GM23338 (cell line): ENCODE results near the gene PAPPA2. TPM values are rescaled to one million over a fixed set of nuclear protein-coding genes. Genes with fewer than 3 reads are reported as not detected.

Experiments used
- ATAC-seq: fragments of 200-7000 bp; cut with Tn5 transposase; 3 replicates; pipeline ENCODE4 v1.9.1; 2020
- DNase-seq: peaks from one replicate; pipeline ENCODE4 v3.0.0-alpha.2; 2015; ENCODE audit warnings: low spot score
- H2AFZ ChIP-seq: fragments of 200-600 bp; sonication (generic); 2 replicates; pipeline ENCODE4 v1.8.0; 2016; ENCODE audit warnings: antibody characterized with exemption, mild to moderate bottlenecking, moderate library complexity
- H3F3A ChIP-seq: fragments of 200-600 bp; sonication (generic); replicated peaks from 2 replicates; pipeline ENCODE4 v1.8.0; 2017; ENCODE audit warnings: antibody characterized with exemption, mixed run types, low read depth
- H3K27ac ChIP-seq: fragments of 200-600 bp; sonication (generic); 2 replicates; pipeline ENCODE4 v1.6.1; 2016; ENCODE audit warnings: low read depth
- H3K27me3 ChIP-seq: fragments of 200-600 bp; sonication (generic); 2 replicates; pipeline ENCODE4 v1.8.0; 2016; ENCODE audit warnings: mild to moderate bottlenecking, mixed run types, moderate library complexity; ENCODE audit not compliant: insufficient read depth
- H3K36me3 ChIP-seq: fragments of 200-600 bp; sonication (generic); 2 replicates; pipeline ENCODE4 v1.8.0; 2016; ENCODE audit warnings: mild to moderate bottlenecking; ENCODE audit not compliant: insufficient read depth
- H3K4me1 ChIP-seq: fragments of 200-600 bp; sonication (generic); 2 replicates; pipeline ENCODE4 v1.8.0; 2016; ENCODE audit warnings: mild to moderate bottlenecking, moderate library complexity; ENCODE audit not compliant: insufficient read depth
- H3K4me2 ChIP-seq: fragments of 200-600 bp; sonication (generic); 2 replicates; pipeline ENCODE4 v1.7.1; 2017; ENCODE audit warnings: mixed run types
- H3K4me3 ChIP-seq: fragments of 200-600 bp; sonication (generic); 2 replicates; pipeline ENCODE4 v1.6.1; 2016; ENCODE audit warnings: mixed run types
- H3K79me2 ChIP-seq: fragments of 200-600 bp; sonication (generic); replicated peaks from 2 replicates; pipeline ENCODE4 v1.8.0; 2017; ENCODE audit warnings: mild to moderate bottlenecking; ENCODE audit not compliant: insufficient read depth
- H3K9me2 ChIP-seq: fragments of 200-600 bp; sonication (generic); 2 replicates; pipeline ENCODE4 v1.8.0; 2017; ENCODE audit not compliant: insufficient read depth
- H4K20me1 ChIP-seq: fragments of 200-600 bp; sonication (generic); replicated peaks from 2 replicates; pipeline ENCODE4 v1.8.0; 2017; ENCODE audit warnings: mild to moderate bottlenecking; ENCODE audit not compliant: insufficient read depth
- H3K27ac Mint-ChIP-seq: 2 replicates; pipeline ENCODE4 v1.8.0; 2020; ENCODE audit warnings: inconsistent platforms, mild to moderate bottlenecking, moderate library complexity, mixed read lengths
- H3K27me3 Mint-ChIP-seq: 3 replicates; pipeline ENCODE4 v1.8.0; 2022; ENCODE audit warnings: low read depth, mild to moderate bottlenecking, moderate library complexity, mixed read lengths, inconsistent platforms; ENCODE audit not compliant: insufficient read depth, poor library complexity
- H3K36me3 Mint-ChIP-seq: 3 replicates; pipeline ENCODE4 v1.8.0; 2021; ENCODE audit warnings: low read depth, mild to moderate bottlenecking, inconsistent platforms, moderate library complexity, mixed read lengths
- H3K4me1 Mint-ChIP-seq: 3 replicates; pipeline ENCODE4 v1.8.0; 2020; ENCODE audit warnings: mild to moderate bottlenecking, inconsistent platforms, mixed read lengths
- H3K4me3 Mint-ChIP-seq: 3 replicates; pipeline ENCODE4 v1.8.0; 2021; ENCODE audit warnings: moderate library complexity, mild to moderate bottlenecking, inconsistent platforms, mixed read lengths
- H3K9me3 Mint-ChIP-seq: 3 replicates; pipeline ENCODE4 v1.8.0; 2020; ENCODE audit warnings: moderate library complexity, mild to moderate bottlenecking, inconsistent platforms, mixed read lengths
- CREB1 ChIP-seq: fragments of 250-450 bp; sonication (Bioruptor Pico); IDR thresholded peaks from 2 replicates; pipeline ENCODE4 v1.5.0; 2020; ENCODE audit warnings: low read depth, mild to moderate bottlenecking, moderate library complexity
- CTCF ChIP-seq, 2 experiments: fragments of 200-600 bp in 1 of 2; sonication (generic) in 1 of 2; conservative IDR thresholded peaks; 2 replicates each; pipeline versions ENCODE4 v1.5.1 to v1.6.1; 2016 to 2017; ENCODE audit warnings: antibody characterized with exemption in 2 of 2, low read depth in 2 of 2, mild to moderate bottlenecking in 2 of 2, moderate library complexity in 1 of 2
- ETS1 ChIP-seq: IDR thresholded peaks from 2 replicates; pipeline ENCODE4 v1.6.1; 2016; ENCODE audit warnings: antibody characterized with exemption
- EZH2 ChIP-seq: fragments of 200-600 bp; sonication (generic); IDR thresholded peaks from one replicate; pipeline ENCODE4 v1.8.0; 2017; ENCODE audit warnings: antibody characterized with exemption, mild to moderate bottlenecking, low read depth; ENCODE audit not compliant: unreplicated experiment
- EZH2phosphoT487 ChIP-seq: fragments of 200-600 bp; sonication (generic); IDR thresholded peaks from one replicate; pipeline ENCODE4 v1.8.1; 2018; ENCODE audit warnings: antibody characterized with exemption; ENCODE audit not compliant: unreplicated experiment
- JUNB ChIP-seq: IDR thresholded peaks from one replicate; pipeline ENCODE4 v1.6.1; 2016; ENCODE audit warnings: antibody characterized with exemption; ENCODE audit not compliant: unreplicated experiment
- NANOG ChIP-seq: IDR thresholded peaks from 2 replicates; pipeline ENCODE4 v1.6.1; 2016; ENCODE audit warnings: antibody characterized with exemption, borderline replicate concordance
- POLR2AphosphoS5 ChIP-seq: IDR thresholded peaks from 2 replicates; pipeline ENCODE4 v1.6.1; 2016; ENCODE audit warnings: antibody characterized with exemption, low read depth
- REST ChIP-seq: IDR thresholded peaks from one replicate; pipeline ENCODE4 v1.6.1; 2018; ENCODE audit warnings: antibody characterized with exemption; ENCODE audit not compliant: unreplicated experiment
- STAT1 ChIP-seq: IDR thresholded peaks from one replicate; pipeline ENCODE4 v1.6.1; 2016; ENCODE audit warnings: antibody characterized with exemption; ENCODE audit not compliant: unreplicated experiment
- ZNF114 ChIP-seq: fragments of 250-450 bp; sonication (Bioruptor Pico); IDR thresholded peaks from 2 replicates; pipeline ENCODE4 v1.5.0; 2020; ENCODE audit warnings: mild to moderate bottlenecking, moderate library complexity
- ZNF331 ChIP-seq: fragments of 250-450 bp; sonication (Bioruptor Pico); IDR thresholded peaks from 2 replicates; pipeline ENCODE4 v1.5.0; 2020; ENCODE audit warnings: low read depth, mild to moderate bottlenecking, moderate library complexity
- polyA plus RNA-seq: library from polyadenylated mRNA; unstranded; fragments of >200 nt; fragmentation: Nextera tagmentation; extraction: Ambion mirVana; gene quantifications from 2 replicates; pipeline ENCODE4 v1.2.1, GENCODE V29; 2016
- total RNA-seq: library from RNA; depleted of rRNA; stranded (reverse); fragments of >200 nt; shearing (Covaris generic); gene quantifications from 2 replicates; pipeline ENCODE4 v1.2.3, GENCODE V29; 2014
- TF ChIP-seq, protein P1 (sequence below): fragments of 250-450 bp; sonication (Bioruptor Pico); IDR thresholded peaks from 2 replicates; pipeline ENCODE4 v1.5.0; 2020; ENCODE audit warnings: mild to moderate bottlenecking, moderate library complexity

The PAPPA2 gene
- total and polyA plus RNA-seq, 2 experiments from 2014 or later, result 1.4 to 1.7 TPM

GRCh38 chr1:176699821-176700220, 236.8 kb downstream of the PAPPA2 start:
- Mint-ChIP-seq H3K36me3 (no peaks in the 10 kb centered on the region), H3K9me3 (no peaks in the 10 kb centered on the region), H3K4me1 (peaks cover 22% of the 10 kb centered on the region), H3K4me3 (no peak overlapping the region), H3K27me3 (peaks cover 1% of the 10 kb centered on the region), H3K27ac (no peak overlapping the region)
- Histone ChIP-seq H4K20me1 (no peaks in the 10 kb centered on the region), H3K27me3 (no peaks in the 10 kb centered on the region), H3K9me2 (no peaks in the 10 kb centered on the region), H3K4me3 (no peak overlapping the region), H3K4me1 (peaks cover 7% of the 10 kb centered on the region), H2AFZ (no peak overlapping the region), H3K4me2 (no peak overlapping the region), H3K27ac (no peak overlapping the region), H3K79me2 (no peaks in the 10 kb centered on the region), H3K36me3 (no peaks in the 10 kb centered on the region), H3F3A (no peaks in the 10 kb centered on the region)
- no peak for TF ChIP-seq ZNF331 (CRISPR knock-in tag)
- TF ChIP-seq ZNF114 (CRISPR knock-in tag), result no peak
- no peak for TF ChIP-seq NANOG
- TF ChIP-seq POLR2AphosphoS5, result no peak
- TF ChIP-seq, protein P1, sequence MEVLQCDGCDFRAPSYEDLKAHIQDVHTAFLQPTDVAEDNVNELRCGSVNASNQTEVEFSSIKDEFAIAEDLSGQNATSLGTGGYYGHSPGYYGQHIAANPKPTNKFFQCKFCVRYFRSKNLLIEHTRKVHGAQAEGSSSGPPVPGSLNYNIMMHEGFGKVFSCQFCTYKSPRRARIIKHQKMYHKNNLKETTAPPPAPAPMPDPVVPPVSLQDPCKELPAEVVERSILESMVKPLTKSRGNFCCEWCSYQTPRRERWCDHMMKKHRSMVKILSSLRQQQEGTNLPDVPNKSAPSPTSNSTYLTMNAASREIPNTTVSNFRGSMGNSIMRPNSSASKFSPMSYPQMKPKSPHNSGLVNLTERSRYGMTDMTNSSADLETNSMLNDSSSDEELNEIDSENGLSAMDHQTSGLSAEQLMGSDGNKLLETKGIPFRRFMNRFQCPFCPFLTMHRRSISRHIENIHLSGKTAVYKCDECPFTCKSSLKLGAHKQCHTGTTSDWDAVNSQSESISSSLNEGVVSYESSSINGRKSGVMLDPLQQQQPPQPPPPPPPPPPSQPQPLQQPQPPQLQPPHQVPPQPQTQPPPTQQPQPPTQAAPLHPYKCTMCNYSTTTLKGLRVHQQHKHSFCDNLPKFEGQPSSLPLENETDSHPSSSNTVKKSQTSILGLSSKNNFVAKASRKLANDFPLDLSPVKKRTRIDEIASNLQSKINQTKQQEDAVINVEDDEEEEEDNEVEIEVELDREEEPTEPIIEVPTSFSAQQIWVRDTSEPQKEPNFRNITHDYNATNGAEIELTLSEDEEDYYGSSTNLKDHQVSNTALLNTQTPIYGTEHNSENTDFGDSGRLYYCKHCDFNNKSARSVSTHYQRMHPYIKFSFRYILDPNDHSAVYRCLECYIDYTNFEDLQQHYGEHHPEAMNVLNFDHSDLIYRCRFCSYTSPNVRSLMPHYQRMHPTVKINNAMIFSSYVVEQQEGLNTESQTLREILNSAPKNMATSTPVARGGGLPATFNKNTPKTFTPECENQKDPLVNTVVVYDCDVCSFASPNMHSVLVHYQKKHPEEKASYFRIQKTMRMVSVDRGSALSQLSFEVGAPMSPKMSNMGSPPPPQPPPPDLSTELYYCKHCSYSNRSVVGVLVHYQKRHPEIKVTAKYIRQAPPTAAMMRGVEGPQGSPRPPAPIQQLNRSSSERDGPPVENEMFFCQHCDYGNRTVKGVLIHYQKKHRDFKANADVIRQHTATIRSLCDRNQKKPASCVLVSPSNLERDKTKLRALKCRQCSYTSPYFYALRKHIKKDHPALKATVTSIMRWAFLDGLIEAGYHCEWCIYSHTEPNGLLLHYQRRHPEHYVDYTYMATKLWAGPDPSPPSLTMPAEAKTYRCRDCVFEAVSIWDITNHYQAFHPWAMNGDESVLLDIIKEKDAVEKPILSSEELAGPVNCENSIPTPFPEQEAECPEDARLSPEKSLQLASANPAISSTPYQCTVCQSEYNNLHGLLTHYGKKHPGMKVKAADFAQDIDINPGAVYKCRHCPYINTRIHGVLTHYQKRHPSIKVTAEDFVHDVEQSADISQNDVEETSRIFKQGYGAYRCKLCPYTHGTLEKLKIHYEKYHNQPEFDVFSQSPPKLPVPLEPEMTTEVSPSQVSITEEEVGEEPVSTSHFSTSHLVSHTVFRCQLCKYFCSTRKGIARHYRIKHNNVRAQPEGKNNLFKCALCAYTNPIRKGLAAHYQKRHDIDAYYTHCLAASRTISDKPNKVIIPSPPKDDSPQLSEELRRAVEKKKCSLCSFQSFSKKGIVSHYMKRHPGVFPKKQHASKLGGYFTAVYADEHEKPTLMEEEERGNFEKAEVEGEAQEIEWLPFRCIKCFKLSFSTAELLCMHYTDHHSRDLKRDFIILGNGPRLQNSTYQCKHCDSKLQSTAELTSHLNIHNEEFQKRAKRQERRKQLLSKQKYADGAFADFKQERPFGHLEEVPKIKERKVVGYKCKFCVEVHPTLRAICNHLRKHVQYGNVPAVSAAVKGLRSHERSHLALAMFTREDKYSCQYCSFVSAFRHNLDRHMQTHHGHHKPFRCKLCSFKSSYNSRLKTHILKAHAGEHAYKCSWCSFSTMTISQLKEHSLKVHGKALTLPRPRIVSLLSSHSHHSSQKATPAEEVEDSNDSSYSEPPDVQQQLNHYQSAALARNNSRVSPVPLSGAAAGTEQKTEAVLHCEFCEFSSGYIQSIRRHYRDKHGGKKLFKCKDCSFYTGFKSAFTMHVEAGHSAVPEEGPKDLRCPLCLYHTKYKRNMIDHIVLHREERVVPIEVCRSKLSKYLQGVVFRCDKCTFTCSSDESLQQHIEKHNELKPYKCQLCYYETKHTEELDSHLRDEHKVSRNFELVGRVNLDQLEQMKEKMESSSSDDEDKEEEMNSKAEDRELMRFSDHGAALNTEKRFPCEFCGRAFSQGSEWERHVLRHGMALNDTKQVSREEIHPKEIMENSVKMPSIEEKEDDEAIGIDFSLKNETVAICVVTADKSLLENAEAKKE (CRISPR knock-in tag), result no peak
- no peak for TF ChIP-seq JUNB
- no peak for TF ChIP-seq STAT1
- TF ChIP-seq CTCF (conservative IDR thresholded peaks at IDR 0.05; ENCODE audit: low read depth in 2 of 2), result no peak
- no peak for TF ChIP-seq ETS1
- no peak for TF ChIP-seq EZH2
- no peak for TF ChIP-seq CREB1 (CRISPR knock-in tag)
- TF ChIP-seq EZH2phosphoT487, result no peak
- TF ChIP-seq REST, result no peak
- no peak for DNase-seq
- no peak for ATAC-seq
